HT-29 (cell line): ENCODE results near the gene HSF2BP. TPM values are rescaled to one million over a fixed set of nuclear protein-coding genes. Genes with fewer than 3 reads are reported as not detected.
A peak's percentile ranks its signal among the peaks of the same experiment; 100 is the strongest.
"Not testable (repeated sequence)": the region's sequence is repeated elsewhere in the genome, so short reads cannot be mapped to it uniquely, and the experiment has no call there.

Experiments used
- DNase-seq: peaks from one replicate; pipeline ENCODE4 v3.0.0-alpha.2; 2015; ENCODE audit warnings: low spot score
- total RNA-seq: library from RNA; depleted of rRNA; stranded (reverse); fragments of >200 nt; shearing (Covaris generic); gene quantifications from 2 replicates; pipeline ENCODE4 v1.2.3, GENCODE V29; 2014

The HSF2BP gene
- total RNA-seq, 1 experiment from 2014 or later = 0.56 TPM

DNA sequence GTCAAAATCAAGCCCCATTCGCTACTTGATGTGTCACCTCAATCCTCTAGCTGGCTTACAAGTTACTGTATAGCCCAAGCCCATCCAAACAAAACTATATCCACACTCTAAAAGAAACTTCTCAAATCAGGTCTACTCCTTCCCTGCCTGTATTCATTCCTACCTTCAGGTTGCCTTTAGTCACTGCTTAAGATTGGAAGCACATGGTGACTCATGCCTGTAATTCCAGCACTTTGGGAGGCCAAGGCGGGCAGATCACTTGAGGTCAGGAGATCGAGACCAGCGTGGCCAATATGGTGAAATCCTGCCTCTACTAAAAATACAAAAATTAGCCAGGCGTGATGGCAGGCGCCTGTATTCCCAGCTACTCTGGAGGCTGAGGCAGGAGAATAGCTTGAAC lies 7.4 kb downstream of the HSF2BP start:
- DNase-seq = not testable (repeated sequence)

- DNase-seq = no peak
These were observed 11.1 kb downstream of the HSF2BP start for GRCh38 chr21:43648171-43648570.

GRCh38 chr21:43646550-43647260 lies 12.6 kb downstream of the HSF2BP start:
- DNase-seq = peak; percentile 90

DNA sequence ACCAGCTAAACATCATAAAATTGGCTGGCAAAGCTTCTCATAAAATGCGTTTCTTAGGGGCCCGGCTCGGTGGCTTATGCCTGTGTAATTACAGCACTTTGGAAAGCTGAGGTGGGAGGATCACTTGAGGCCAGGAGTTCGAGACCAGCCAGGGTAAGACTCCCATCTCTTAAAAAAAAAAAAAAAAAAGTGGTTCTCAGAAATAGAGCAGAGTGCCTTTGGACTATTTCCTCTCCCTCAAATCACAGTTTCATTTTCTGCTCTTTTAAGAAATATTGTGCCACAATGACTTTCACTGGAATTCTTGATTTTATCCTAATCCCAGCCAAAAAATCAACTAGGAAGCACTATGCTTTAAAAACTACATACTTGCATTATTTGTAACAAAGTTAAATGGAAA lies 13.3 kb downstream of the HSF2BP start:
- no peak for DNase-seq

DNA sequence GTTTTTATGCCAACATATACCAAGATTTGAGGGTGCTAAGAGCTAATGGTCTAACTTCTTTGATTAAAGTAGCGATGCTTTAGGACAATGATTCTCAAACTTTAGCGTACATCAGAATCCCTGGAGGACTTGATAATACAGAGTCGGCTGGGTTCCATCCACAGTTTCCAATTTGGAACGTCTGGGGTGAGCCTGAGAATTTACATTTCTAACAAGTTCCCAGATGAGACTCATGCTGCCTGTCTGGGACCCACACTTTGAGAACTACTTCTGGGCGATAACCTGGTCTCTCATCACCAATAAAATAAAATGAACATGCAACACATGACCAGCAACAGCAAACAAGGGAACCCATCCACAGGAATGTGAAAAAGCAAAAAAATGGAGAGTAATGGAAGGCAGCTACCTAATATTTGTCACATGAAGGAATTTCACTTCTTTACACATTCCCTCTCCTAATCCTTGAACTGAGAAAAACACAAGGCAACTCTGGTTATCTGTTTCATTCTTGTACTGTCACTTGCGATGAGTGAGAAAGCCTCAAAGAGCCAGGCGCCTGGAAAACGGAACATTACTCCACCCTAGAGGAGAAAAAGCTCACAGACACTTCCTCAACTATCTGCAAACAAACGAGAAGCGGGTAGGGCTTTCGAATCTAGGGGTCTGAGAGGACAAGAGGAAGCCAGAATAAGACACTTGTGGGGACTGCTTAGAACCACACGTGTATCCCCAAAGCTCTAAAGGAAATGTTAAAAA lies 14.0 kb downstream of the HSF2BP start:
- DNase-seq = peak; percentile 57

DNA sequence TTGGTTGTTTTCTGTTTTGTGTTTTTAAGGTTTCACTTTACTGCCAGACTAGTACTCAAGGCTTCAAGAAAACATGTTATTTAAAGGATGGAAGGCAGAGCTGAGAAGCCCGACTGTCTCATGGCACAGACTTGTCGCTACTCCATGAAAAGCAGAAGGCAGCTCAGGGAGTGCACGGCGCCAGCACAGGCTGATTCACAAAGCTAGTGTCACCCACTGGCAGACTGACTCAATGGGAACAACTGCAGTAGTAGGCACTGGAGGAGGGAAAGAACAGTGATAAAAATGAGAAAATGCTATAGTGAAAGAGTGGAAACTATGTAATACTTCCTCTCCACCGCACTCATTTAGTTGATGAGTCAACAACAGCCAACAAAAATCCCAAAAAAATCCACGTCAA lies 14.7 kb downstream of the HSF2BP start:
- DNase-seq = no peak

GRCh38 chr21:43644071-43644470 lies 15.2 kb downstream of the HSF2BP start:
- DNase-seq = no peak

GRCh38 chr21:43643193-43643592 lies 16.1 kb downstream of the HSF2BP start:
- no peak for DNase-seq

DNA sequence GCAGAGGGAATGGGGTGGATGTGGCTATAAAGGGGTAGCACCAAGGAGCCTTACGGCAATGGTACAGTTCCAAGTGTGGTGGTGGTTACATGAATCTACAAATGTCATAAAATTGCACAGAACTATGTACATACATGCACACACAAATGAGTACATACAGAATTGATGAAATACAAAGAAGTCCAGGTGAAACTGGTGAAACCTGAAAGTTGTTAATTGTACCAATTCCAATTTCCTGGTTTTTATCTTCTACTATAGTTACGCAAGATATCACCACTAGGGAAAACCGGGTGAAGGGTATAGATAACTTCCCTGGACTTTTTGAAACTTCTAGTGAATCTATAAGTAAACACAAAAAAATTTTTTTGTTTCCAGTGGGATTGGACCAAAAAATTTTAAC lies 18.9 kb downstream of the HSF2BP start:
- no peak for DNase-seq

DNA sequence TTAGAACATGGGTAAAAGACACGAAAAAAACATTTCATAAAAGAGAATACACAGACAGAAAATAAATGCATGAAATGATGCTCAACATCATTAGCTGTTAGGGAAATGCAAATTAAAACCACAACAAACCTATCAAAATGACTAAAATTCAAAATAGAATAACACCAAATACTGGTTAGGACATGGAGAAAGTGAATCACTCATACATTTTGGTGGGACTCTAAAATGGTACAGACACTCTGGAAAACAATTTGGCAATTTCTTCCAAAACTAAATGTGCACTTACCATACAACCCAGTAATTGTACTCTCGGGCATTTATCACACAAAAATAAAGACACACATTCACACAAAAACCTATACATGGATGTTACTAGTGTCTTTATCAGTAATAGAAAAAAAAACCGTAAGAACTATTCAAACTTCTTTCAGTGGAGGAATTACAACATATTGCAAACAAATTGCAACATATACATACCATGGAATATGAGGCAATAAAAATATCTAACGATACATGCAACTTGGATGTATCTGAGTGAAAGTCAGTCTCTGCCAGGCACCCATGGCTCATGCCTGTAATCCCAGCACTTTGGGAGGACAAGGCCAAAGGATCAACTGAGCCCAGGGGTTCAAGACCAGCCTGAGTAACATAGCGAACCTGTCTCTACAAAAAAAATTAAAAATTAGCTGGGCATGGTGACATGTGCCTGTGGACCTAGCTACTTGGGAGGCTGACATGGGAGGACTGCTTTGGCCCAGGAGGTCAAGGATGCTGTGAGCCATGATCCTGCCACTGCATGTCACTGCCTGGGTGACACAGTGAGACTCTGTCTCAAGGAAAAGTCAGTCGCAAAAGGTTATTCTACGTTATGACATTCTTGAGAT lies 19.6 kb downstream of the HSF2BP start:
- DNase-seq = no peak

GRCh38 chr21:43637530-43638158 lies 21.6 kb downstream of the HSF2BP start:
- no peak for DNase-seq

DNA sequence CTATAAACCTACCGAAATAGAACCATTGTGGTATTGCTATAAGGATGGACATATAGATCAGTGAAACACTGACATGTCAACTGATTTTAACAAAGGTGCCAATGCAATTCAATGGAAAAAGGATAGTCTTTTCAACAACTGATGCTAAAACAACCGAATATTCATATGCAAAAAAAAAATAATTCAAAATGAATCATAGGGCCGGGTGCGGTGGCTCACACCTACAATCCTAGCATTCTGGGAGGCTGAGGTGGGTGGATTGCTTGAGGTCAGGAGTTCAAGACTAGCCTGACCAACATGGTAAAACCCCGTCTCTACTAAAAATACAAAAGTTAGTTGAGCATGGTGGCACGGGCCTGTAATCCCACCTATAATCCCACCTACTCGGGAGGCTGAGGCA lies 23.9 kb downstream of the HSF2BP start:
- DNase-seq = no peak

DNA sequence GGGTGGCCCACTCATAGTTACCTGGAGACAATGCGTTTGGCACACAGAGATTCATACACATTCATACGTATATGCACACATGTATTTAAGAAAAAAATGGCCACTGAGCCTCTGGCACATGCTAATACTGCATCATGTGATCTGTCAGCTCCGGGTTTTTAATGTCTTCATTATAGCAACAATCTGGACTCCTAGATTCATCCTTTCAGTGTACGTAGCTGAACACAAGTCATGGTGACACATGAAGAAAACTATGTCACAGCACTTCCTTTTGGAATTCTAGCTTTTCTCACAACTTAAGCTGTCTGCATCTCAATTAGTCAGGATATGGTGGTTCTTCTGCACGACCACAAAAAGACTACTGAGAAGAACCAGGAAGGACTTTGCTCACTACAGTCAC lies 24.7 kb downstream of the HSF2BP start:
- DNase-seq = no peak

DNA sequence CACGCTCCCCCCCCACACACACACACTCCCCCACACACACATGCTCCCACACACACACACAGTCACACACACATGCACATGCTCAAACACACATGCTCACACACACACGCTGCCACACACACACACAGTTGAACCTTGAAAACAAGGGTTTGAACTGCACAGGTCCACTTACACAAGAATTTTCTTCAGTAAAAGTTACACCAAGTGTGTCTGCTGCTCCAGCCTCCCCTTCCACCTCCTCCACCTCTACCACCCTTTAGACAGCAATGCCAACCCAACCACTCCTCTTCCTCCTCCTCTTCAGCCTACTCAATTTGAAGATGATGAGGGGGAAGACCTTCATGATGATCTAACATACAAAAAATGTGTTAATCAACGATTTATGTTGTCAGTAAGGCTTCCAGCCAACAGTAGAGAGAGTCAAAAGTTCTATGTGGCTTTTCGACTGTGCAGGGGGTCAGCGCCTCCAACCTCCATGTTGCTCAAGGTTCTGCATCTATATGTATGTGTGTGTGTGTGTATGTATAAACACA lies 26.8 kb downstream of the HSF2BP start:
- DNase-seq = no peak

DNA sequence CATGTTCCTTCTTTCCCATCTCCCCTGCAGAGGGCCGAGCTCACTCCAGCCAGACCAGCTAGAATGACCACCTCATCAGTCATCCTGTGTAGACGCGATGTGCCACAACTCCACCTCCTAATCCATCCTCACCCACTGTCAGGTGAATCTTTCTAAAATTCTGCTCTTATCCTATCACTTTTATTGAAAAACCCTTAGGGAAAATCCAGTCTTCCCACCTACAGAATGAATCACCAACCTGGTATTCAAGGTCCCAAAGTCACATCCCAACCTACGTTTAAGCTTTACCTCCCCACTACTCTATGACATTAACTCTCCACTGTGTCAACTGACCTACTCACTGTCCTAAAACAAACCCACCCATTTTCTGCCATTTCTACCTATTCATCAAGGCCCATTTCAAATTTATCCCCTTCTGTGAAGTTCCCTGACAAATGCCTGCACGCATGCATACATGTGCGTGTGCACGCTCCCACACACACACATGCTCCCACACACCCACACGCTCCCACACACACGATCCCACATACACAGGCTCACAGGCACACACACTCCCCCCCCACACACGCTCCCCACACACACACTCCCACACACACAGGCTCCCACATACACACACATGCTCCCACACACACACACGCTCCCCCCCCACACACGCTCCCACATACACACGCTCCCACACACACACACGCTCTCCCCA lies 27.7 kb downstream of the HSF2BP start:
- no peak for DNase-seq

GRCh38 chr21:43627527-43627926 lies 31.8 kb downstream of the HSF2BP start:
- no peak for DNase-seq

- DNase-seq = no peak
These were observed 32.9 kb downstream of the HSF2BP start for GRCh38 chr21:43626390-43626789.

- DNase-seq = no peak
These were observed 34.9 kb downstream of the HSF2BP start for GRCh38 chr21:43624339-43624738.

DNA sequence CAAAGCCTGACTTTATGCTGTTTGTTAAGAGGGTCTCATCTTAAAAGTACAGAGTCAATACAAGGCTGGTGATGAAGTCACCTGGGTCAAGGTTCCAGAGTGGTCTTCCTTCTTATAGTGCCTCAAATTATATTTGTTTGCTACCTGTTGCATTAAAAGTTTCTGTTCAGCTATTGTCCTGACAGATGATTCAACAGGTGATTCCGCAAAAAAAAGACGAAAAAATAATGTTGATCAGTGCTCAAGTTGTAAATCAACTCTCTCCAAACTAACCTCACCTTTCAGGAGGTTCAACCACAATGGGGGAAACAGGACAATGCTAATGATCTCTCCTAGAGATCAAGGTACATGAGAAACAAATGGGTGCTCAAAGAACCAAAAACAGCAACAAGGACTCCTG lies 35.7 kb downstream of the HSF2BP start:
- DNase-seq = no peak

- no peak for DNase-seq
These were observed 36.5 kb downstream of the HSF2BP start for GRCh38 chr21:43622796-43623195.

DNA sequence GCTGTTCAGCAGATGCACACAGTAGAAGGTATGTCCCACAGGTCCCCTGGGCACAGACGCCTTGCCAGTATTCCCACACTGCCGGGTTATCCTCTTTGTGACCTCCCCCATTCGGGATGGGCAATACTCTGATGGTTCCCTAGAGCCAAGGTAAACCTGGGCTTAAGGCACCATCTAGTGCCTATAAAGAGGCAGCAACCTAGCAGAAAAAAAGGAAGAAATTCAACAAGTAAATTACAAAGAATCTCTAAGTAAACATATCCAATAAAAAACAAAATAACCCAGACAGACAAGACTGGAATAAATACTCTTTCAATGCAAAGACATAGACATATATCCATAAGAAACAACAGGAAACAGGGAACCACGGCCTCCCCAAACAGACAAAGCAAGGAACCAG lies 39.4 kb downstream of the HSF2BP start:
- no peak for DNase-seq
